Gastrocnemius medialis (tissue), 4 donors: ENCODE data around the gene SRRM3.

Experiments used
- POLR2A ChIP-seq, 2 donors: fragments of 450-650 bp; IDR thresholded peaks; one replicate each; pipeline ENCODE4 v1.6.1; 2017; ENCODE audit warnings: antibody characterized with exemption in 2 of 2, mild to moderate bottlenecking in 2 of 2, moderate library complexity in 2 of 2
- TF ChIP-seq, protein P1 (sequence below), 5 experiments: fragments of 450-650 bp in 3 of 5; fragments of 200-600 bp in 2 of 5; sonication (generic) in 2 of 5; IDR thresholded peaks in 4 of 5; conservative IDR thresholded peaks in 1 of 5; 1 replicate in 4 of 5; 2 replicates in 1 of 5; pipeline ENCODE4 v1.5.1; 2016 to 2019; ENCODE audit warnings: antibody characterized with exemption in 5 of 5, mild to moderate bottlenecking in 3 of 5, moderate library complexity in 3 of 5

DNA sequence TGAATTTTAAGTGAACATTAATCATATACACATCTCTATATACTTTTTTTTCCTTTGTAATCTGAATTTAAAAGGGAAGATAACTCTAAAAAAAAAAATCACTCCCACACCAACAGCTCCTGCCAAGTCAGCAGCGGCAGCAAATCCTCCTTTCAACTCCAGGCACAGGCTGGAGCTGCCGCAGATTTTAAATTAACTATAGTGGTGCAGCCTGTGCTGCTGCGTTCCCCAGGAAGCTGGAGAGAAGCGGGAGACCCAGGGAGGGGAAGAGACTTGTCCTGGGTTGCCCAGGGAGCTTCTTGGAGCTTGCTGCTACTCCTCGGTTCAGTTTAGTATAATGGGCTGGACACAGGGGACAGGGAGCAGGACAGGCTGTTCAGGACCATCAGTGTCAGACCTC lies 68.2 kb downstream of the SRRM3 start:
- TF ChIP-seq, protein P1, sequence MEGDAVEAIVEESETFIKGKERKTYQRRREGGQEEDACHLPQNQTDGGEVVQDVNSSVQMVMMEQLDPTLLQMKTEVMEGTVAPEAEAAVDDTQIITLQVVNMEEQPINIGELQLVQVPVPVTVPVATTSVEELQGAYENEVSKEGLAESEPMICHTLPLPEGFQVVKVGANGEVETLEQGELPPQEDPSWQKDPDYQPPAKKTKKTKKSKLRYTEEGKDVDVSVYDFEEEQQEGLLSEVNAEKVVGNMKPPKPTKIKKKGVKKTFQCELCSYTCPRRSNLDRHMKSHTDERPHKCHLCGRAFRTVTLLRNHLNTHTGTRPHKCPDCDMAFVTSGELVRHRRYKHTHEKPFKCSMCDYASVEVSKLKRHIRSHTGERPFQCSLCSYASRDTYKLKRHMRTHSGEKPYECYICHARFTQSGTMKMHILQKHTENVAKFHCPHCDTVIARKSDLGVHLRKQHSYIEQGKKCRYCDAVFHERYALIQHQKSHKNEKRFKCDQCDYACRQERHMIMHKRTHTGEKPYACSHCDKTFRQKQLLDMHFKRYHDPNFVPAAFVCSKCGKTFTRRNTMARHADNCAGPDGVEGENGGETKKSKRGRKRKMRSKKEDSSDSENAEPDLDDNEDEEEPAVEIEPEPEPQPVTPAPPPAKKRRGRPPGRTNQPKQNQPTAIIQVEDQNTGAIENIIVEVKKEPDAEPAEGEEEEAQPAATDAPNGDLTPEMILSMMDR (IDR thresholded peaks at IDR 0.05 in 4 of 5, conservative IDR thresholded peaks at IDR 0.05 in 1 of 5): no peak
- TF ChIP-seq POLR2A (IDR thresholded peaks at IDR 0.05): no peak
